PC-3 (cell line): ENCODE data around the gene TSPAN4. TPM values are rescaled to one million over a fixed set of nuclear protein-coding genes. Genes with fewer than 3 reads are reported as not detected.

Experiments used
- ATAC-seq: fragments of 200-7000 bp; cut with Tn5 transposase; 2 replicates; pipeline ENCODE4 v1.9.1; 2020; ENCODE audit warnings: mild to moderate bottlenecking, moderate library complexity
- BruUV-seq: library from RNA; stranded (reverse); fragments of 400-500 nt; replicated peaks from 2 replicates; lab custom pipeline; 2021; lab: Mats Ljungman, UMichigan
- CTCF ChIA-PET: fragments of 300-600 bp; sonication (Branson Sonifier 250); formaldehyde crosslinking; loops from one replicate; lab custom pipeline; 2022; ENCODE audit warnings: antibody characterized with exemption; lab: Charles Lee
- POLR2A ChIA-PET: fragments of 300-600 bp; sonication (Branson Sonifier 250); formaldehyde crosslinking; loops from one replicate; lab custom pipeline; 2022; ENCODE audit warnings: antibody characterized with exemption; ENCODE audit not compliant: unreplicated experiment; lab: Charles Lee
- DNase-seq: peaks from one replicate; pipeline ENCODE4 v3.0.0-alpha.2; 2015
- H2AFZ ChIP-seq: fragments of 300-600 bp; sonication (generic); 2 replicates; pipeline ENCODE4 v1.6.0; 2016; ENCODE audit warnings: antibody characterized with exemption, low read length
- H3F3A ChIP-seq: fragments of 300-600 bp; sonication (generic); one replicate; pipeline ENCODE4 v1.6.0; 2017; ENCODE audit warnings: antibody characterized with exemption, low read length, control low read depth, mild to moderate bottlenecking; ENCODE audit not compliant: unreplicated experiment
- H3K27ac ChIP-seq: fragments of 300-600 bp; sonication (generic); 2 replicates; pipeline ENCODE4 v1.5.1; 2016; ENCODE audit warnings: mild to moderate bottlenecking, low read length
- H3K27me3 ChIP-seq: fragments of 300-600 bp; sonication (generic); 2 replicates; pipeline ENCODE4 v1.6.1; 2016; ENCODE audit warnings: low read length, mixed read lengths
- H3K36me3 ChIP-seq: fragments of 300-600 bp; sonication (generic); 2 replicates; pipeline ENCODE4 v1.6.1; 2016; ENCODE audit warnings: low read depth, mixed run types, low read length, mixed read lengths
- H3K4me1 ChIP-seq: fragments of 300-600 bp; sonication (generic); 2 replicates; pipeline ENCODE4 v1.5.1; 2016; ENCODE audit warnings: low read length; ENCODE audit not compliant: insufficient read depth
- H3K4me2 ChIP-seq: fragments of 300-600 bp; sonication (generic); 2 replicates; pipeline ENCODE4 v1.6.0; 2016; ENCODE audit warnings: low read length
- H3K4me3 ChIP-seq: fragments of 300-600 bp; sonication (generic); 2 replicates; pipeline ENCODE4 v1.5.1; 2016; ENCODE audit warnings: mild to moderate bottlenecking, low read length, mixed read lengths
- H3K79me2 ChIP-seq: fragments of 300-600 bp; sonication (generic); 2 replicates; pipeline ENCODE4 v1.6.1; 2017; ENCODE audit warnings: low read length, mixed read lengths
- H3K9ac ChIP-seq: fragments of 300-600 bp; sonication (generic); 2 replicates; pipeline ENCODE4 v1.6.0; 2016; ENCODE audit warnings: mild to moderate bottlenecking, low read length
- H3K9me2 ChIP-seq: fragments of 300-600 bp; sonication (generic); replicated peaks from 2 replicates; pipeline ENCODE4 v1.6.1; 2016; ENCODE audit warnings: mixed run types, low read length, mixed read lengths
- H3K9me3 ChIP-seq: fragments of 300-600 bp; sonication (generic); 2 replicates; pipeline ENCODE4 v1.6.1; 2016; ENCODE audit warnings: low read length, mixed read lengths
- H4K20me1 ChIP-seq: fragments of 300-600 bp; sonication (generic); 2 replicates; pipeline ENCODE4 v1.6.1; 2016; ENCODE audit warnings: low read length, mixed read lengths
- CTCF ChIP-seq: fragments of 300-600 bp; sonication (generic); conservative IDR thresholded peaks from 2 replicates; pipeline ENCODE4 v1.5.1; 2017; ENCODE audit warnings: antibody characterized with exemption, low read depth, mild to moderate bottlenecking, low read length
- EZH2 ChIP-seq: fragments of 300-600 bp; sonication (generic); IDR thresholded peaks from one replicate; pipeline ENCODE4 v1.6.1; 2017; ENCODE audit warnings: antibody characterized with exemption, mild to moderate bottlenecking, low read length; ENCODE audit not compliant: unreplicated experiment
- EZH2phosphoT487 ChIP-seq: fragments of 300-600 bp; sonication (generic); IDR thresholded peaks from 2 replicates; pipeline ENCODE4 v1.6.1; 2018; ENCODE audit warnings: mild to moderate bottlenecking, antibody characterized with exemption, low read length, borderline replicate concordance
- intact Hi-C: fragments of 100-400 bp; cut with micrococcal nuclease; formaldehyde crosslinking; loops from 2 replicates; pipeline ENCODE4 v1.9.0; 2023
- total RNA-seq: library from RNA; depleted of rRNA; stranded (reverse); fragments of >200 nt; gene quantifications from 2 replicates; pipeline ENCODE4 v1.2.3, GENCODE V29; 2014

TSPAN4 gene
- total RNA-seq, 1 experiment from 2014 or later, result 121 TPM

- peaks cover 32% of the 10 kb centered on the region for H4K20me1 ChIP-seq
- no peaks in the 10 kb centered on the region for H3K9me2 ChIP-seq
- TSS peak; percentile 83 for BruUV-seq
- peak overlapping the region; percentile 88 for H2AFZ ChIP-seq
- intact Hi-C loops, result no loop called here
- CTCF ChIA-PET, result interaction anchor here (1.1 kb wide), 1 partner anchor 26 kb away, joined by 3 read pairs; no protein-coding TSS in a partner anchor
- POLR2A ChIA-PET, result interaction anchor here (0.7 kb wide), 1 partner anchor 195 kb away, joined by 3 read pairs; no protein-coding TSS in a partner anchor
- no peak for TF ChIP-seq EZH2
- no peak for TF ChIP-seq CTCF
- no peak for TF ChIP-seq EZH2phosphoT487
- H3K4me3 ChIP-seq, result peak overlapping the region; percentile 93
- H3K27me3 ChIP-seq, result no peaks in the 10 kb centered on the region
- ATAC-seq, result no peak; the same call in 1 of the 2 replicates
- peaks cover 50% of the 10 kb centered on the region for H3K79me2 ChIP-seq
- H3K4me2 ChIP-seq, result peak overlapping the region; percentile 99
- DNase-seq, result no peak
- H3K9me3 ChIP-seq, result no peaks in the 10 kb centered on the region
- peak overlapping the region; percentile 95 for H3K9ac ChIP-seq
- no peaks in the 10 kb centered on the region for H3F3A ChIP-seq
- H3K36me3 ChIP-seq, result peaks cover 31% of the 10 kb centered on the region
- H3K27ac ChIP-seq, result peak overlapping the region; percentile 93
- peaks cover 28% of the 10 kb centered on the region for H3K4me1 ChIP-seq
Observed at GRCh38 chr11:808427-809286, 34.0 kb upstream of the TSPAN4 start.

GRCh38 chr11:809287-810039 is 33.2 kb upstream of the TSPAN4 start, which contains the start of gene RPLP2:
RPLP2 (plus strand) TSS chr11:809967; CDS start chr11:810235, 268 bp downstream.
- Histone ChIP-seq H3F3A (peaks cover 5% of the 10 kb centered on the region), H3K36me3 (peaks cover 33% of the 10 kb centered on the region), H3K27ac (peak within 1 kb of the TSS; percentile 93), H3K4me2 (peak within 1 kb of the TSS; percentile 99), H3K27me3 (no peaks in the 10 kb centered on the region), H3K79me2 (peaks cover 50% of the 10 kb centered on the region), H3K9ac (peak within 1 kb of the TSS; percentile 95), H3K4me1 (peaks cover 26% of the 10 kb centered on the region), H3K9me2 (no peaks in the 10 kb centered on the region), H3K9me3 (no peaks in the 10 kb centered on the region), H2AFZ (peak within 1 kb of the TSS; percentile 88), H4K20me1 (peaks cover 34% of the 10 kb centered on the region), H3K4me3 (peak within 1 kb of the TSS; percentile 93)
- BruUV-seq, result no TSS peak
- DNase-seq (peak; percentile 99), ATAC-seq (peak; percentile 82)
- CTCF ChIA-PET, result interaction anchor here (1.1 kb wide), 1 partner anchor 25 kb away, joined by 3 read pairs; no protein-coding TSS in a partner anchor
- TF ChIP-seq CTCF (no peak), EZH2 (no peak), EZH2phosphoT487 (no peak)
- intact Hi-C loops, result no loop called here
- POLR2A ChIA-PET, result interaction anchor here (0.5 to 0.7 kb wide), 2 partner anchors 13 to 196 kb away, joined by 3 read pairs; no protein-coding TSS in a partner anchor
